ENCODE data around the gene GPR55.

The GPR55 gene

GRCh38 chr2:230953845-230954244 lies 28.8 kb upstream of the GPR55 start:
- no peak overlapping the region for H3K27ac ChIP-seq (replicated peaks)
- peaks cover 14% of the 10 kb centered on the region for H3K27me3 ChIP-seq (ENCODE audit: insufficient read depth, poor library complexity, severe bottlenecking)
- peak in 1 of 2 experiments; percentile 9 for DNase-seq (ENCODE audit: low read depth in 1 of 2, low spot score in 1 of 2)
- no peak overlapping the region for H3K4me3 ChIP-seq (replicated peaks; ENCODE audit: insufficient read depth, low read length)
- TF ChIP-seq SPI1 (IDR thresholded peaks at IDR 0.05; ENCODE audit: borderline replicate concordance, low read depth), result no peak
- TF ChIP-seq CTCF (IDR thresholded peaks at IDR 0.05; ENCODE audit: insufficient read depth, low read length), result no peak
- no peak for TF ChIP-seq REST (IDR thresholded peaks at IDR 0.05; ENCODE audit: insufficient replicate concordance, low read depth)
- TF ChIP-seq GABPA (IDR thresholded peaks at IDR 0.05; ENCODE audit: low read depth), result no peak
- TF ChIP-seq POLR2AphosphoS5 (IDR thresholded peaks at IDR 0.05; ENCODE audit: low read depth), result no peak

- TF ChIP-seq REST (IDR thresholded peaks at IDR 0.05; ENCODE audit: insufficient replicate concordance, low read depth) (no peak), CTCF (IDR thresholded peaks at IDR 0.05; ENCODE audit: insufficient read depth, low read length) (no peak), SPI1 (IDR thresholded peaks at IDR 0.05; ENCODE audit: borderline replicate concordance, low read depth) (no peak), GABPA (IDR thresholded peaks at IDR 0.05; ENCODE audit: low read depth) (no peak), POLR2AphosphoS5 (IDR thresholded peaks at IDR 0.05; ENCODE audit: low read depth) (no peak)
- Histone ChIP-seq H3K27me3 (ENCODE audit: insufficient read depth, poor library complexity, severe bottlenecking) (peaks cover 7% of the 10 kb centered on the region), H3K4me3 (replicated peaks; ENCODE audit: insufficient read depth, low read length) (no peak overlapping the region), H3K27ac (replicated peaks) (no peak overlapping the region)
- DNase-seq (ENCODE audit: low read depth in 1 of 2, low spot score in 1 of 2), result no peak
Observed at GRCh38 chr2:230952226-230952956, 27.3 kb upstream of the GPR55 start.

GRCh38 chr2:230951396-230951795 lies 26.4 kb upstream of the GPR55 start:
- no peak for TF ChIP-seq CTCF (IDR thresholded peaks at IDR 0.05; ENCODE audit: insufficient read depth, low read length)
- no peak for TF ChIP-seq GABPA (IDR thresholded peaks at IDR 0.05; ENCODE audit: low read depth)
- no peak for TF ChIP-seq POLR2AphosphoS5 (IDR thresholded peaks at IDR 0.05; ENCODE audit: low read depth)
- TF ChIP-seq SPI1 (IDR thresholded peaks at IDR 0.05; ENCODE audit: borderline replicate concordance, low read depth), result no peak
- no peak for TF ChIP-seq REST (IDR thresholded peaks at IDR 0.05; ENCODE audit: insufficient replicate concordance, low read depth)

More at GRCh38 chr2:230951396-230951795, 26.4 kb upstream of the GPR55 start:
- no peak for DNase-seq (ENCODE audit: low read depth in 1 of 2, low spot score in 1 of 2)
- no peak overlapping the region for H3K27ac ChIP-seq (replicated peaks)
- no peak overlapping the region for H3K4me3 ChIP-seq (replicated peaks; ENCODE audit: insufficient read depth, low read length)
- no peaks in the 10 kb centered on the region for H3K27me3 ChIP-seq (ENCODE audit: insufficient read depth, poor library complexity, severe bottlenecking)

Measured in HL-60 (cell line).